GM18526 (cell line): ENCODE results near the gene GPR161.

Experiments
- POLR2A ChIP-seq: IDR thresholded peaks from 3 replicates; pipeline ENCODE4 v1.6.1; 2011; ENCODE audit not compliant: insufficient read length; ENCODE audit errors: extremely low read depth

Gene GPR161

DNA sequence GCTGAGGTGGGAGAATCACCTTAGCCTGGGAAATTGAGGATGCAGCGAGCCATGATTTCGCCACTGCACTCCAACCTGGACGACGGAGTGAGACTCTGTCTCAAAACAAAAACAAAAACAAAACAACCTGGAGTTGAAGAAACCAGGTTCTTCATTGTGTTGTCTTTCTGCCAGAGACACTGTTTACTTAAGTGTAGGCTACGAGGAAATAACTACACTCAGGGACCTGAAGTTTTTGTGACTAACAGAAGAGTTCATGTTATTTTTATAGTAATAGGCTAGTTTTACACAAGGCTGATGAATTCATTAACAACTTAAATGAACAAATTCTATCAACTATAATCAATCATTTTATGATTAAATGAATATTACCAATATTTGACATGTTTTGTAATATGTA is 101.4 kb downstream of the GPR161 start:
- no peak for TF ChIP-seq POLR2A

DNA sequence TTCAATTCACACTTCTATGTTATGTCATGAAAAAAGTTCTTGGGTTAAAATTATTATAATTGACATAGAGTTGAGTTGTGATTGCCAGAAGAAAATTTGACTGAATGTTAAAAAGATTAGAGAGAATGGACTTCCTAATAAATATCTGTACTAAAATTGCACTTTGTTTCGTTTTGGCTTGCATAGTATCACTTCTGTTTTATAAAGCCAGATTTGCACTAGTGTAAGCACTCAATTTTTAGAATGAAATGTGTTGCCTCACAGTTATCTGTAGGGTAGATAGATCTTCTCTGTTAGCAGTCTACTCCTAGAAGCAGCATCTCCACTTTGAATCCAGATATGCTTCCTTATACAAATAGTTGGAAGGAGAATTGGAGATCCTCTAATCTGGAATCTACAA is 104.7 kb downstream of the GPR161 start:
- no peak for TF ChIP-seq POLR2A

DNA sequence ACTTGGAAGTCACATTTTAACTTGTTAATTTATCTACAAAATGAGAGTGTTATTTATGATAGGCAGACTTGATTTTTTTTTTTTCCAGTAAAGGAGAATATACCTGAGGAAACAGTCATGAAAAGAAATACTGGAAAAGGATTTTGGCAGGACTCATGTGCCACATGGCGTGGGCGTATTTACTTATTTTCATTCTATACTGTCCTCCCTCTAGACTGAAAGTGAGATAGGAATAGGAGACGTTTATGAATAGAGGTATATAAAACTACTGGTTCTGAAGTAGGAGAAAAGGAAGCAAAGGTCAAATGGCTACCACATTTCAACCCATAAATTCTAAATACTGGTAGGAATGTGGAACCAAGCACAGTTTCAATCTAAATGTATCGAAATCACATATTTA is 105.1 kb downstream of the GPR161 start:
- TF ChIP-seq POLR2A: no peak

DNA sequence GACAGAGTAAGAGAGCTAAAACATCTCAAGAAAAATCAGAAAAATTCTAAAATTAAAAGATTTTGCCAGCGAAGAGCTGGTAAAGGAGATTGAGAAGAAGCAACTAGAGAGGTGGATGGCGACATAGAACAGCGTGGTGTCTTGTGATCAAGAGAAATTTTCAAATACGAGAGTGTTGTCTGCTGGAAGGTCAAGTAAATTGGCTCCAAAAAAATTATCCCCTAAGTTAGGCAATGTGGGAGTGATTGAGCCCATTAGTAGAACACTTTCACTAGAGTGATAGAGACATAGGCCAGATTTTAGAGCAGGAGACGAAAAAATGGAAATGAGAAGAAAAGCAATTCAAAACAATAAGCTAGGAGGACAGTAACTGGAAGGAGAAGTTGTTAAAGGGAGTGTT is 105.5 kb downstream of the GPR161 start:
- TF ChIP-seq POLR2A: no peak
